Activated CD4-positive, alpha-beta T cell treated with anti-CD3 and anti-CD28 coated beads, Interleukin-2, amount 50 U/mL, for 1 hour (primary cell): Measurements from ENCODE around the gene GNAT3.

Experiments
- DNase-seq: peaks from one replicate; pipeline ENCODE4 v3.0.0-alpha.2; 2020

The GNAT3 gene

GRCh38 chr7:80415114-80415513 lies 96.8 kb downstream of the GNAT3 start:
- DNase-seq: no peak

DNA sequence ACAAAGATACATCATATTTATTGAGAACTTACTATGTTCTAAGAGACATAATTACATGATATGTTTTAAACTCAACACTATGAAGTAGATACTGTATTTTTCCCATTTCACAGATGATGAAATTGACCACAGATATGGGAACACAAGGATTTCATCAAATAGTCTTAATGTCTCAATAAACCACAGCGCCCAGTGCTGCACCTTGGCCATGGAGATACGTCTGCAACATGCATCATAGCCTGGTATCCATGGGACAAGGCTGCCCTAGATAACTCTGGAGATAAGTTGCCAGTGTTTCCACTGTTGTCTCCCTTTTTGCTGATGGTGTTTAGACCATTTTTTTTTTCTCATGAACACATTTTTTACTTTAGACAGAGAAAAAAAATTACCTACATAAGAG lies 97.5 kb downstream of the GNAT3 start:
- DNase-seq: no peak

DNA sequence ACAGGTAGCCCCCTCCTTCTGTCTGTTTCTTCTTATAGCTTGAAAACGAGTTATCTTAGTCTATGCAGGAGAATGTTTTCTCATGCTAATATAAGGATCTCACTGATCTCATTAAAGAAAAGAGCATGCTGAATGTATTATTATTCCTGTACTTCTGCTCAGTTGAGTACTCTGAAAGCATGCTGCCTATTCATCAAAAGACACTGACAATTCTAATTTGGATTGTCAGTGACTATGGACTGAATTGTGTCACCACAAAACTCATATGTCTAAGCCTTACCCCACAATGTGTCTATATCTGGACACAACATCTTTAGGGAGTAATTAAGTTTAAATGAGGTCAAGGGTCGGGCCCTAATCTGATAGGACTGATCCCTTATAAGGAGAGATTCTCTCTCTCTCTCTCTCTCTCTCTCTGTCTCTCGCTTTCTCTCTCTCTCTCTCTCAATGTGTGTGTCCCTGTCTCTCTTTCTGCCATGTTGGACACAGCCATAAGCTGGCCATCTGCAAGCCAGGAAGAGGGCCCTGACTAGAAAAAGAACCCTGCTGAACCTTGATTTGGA lies 98.4 kb downstream of the GNAT3 start:
- DNase-seq: no peak

GRCh38 chr7:80412842-80413241 lies 99.0 kb downstream of the GNAT3 start:
- DNase-seq: no peak

- DNase-seq: no peak
Measured at GRCh38 chr7:80411621-80412020, 100.2 kb downstream of the GNAT3 start.

GRCh38 chr7:80410081-80410480 lies 101.8 kb downstream of the GNAT3 start:
- DNase-seq: no peak
